Pons (tissue), 1 donor: ENCODE results near the gene ASIC3.
"Not testable (repeated sequence)": the region's sequence is repeated elsewhere in the genome, so short reads cannot be mapped to it uniquely, and the experiment has no call there.

Source experiments
- DNase-seq: peaks from one replicate; pipeline ENCODE4 v3.0.0-alpha.2; 2016; ENCODE audit warnings: low spot score

ASIC3 gene

GRCh38 chr7:151047976-151048815 lies at the start of gene ASIC3:
ASIC3 (plus strand) TSS chr7:151048531; CDS start chr7:151048886, 355 bp downstream.
- DNase-seq: no peak

DNA sequence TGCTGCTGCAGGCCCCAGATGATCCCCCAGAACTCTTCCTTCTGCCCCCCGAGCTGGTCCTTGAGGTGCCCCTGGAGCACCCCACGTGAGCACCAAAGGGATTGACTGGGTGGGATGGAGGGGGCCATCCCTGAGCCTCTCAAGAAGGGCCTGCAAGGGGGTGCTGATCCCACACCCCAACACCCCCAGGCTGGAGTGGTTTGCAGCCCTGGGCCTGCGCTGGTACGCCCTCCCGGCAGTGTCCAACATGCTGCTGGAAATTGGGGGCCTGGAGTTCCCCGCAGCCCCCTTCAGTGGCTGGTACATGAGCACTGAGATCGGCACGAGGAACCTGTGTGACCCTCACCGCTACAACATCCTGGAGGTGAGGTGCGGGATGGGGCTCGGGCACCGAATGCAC lies 49.3 kb upstream of the ASIC3 start:
- DNase-seq: no peak

- DNase-seq: no peak
These were observed 48.7 kb upstream of the ASIC3 start for GRCh38 chr7:150999497-151000230.

DNA sequence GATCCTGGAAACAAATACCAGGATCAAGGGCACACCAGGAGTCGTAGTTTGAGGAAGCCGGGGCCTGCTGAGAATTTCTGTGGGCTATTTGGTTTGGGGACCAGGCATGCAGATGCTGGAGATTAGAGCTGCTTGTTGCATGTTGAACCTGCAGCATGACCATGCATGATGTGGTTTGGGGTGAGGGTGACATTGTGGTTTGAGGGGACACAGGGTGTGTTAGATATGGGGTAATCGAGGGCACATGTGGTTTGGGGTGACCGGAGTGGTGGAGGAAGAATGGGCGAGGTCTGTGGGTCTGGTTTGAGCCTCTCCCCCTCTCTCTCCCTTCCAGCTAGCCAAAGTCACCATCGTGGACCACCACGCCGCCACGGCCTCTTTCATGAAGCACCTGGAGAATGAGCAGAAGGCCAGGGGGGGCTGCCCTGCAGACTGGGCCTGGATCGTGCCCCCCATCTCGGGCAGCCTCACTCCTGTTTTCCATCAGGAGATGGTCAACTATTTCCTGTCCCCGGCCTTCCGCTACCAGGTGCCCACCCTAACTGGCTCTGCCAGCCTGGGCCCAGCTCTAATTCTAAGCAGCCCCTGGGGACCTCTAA lies 47.3 kb upstream of the ASIC3 start:
- DNase-seq: no peak

GRCh38 chr7:151001546-151001945 lies 46.8 kb upstream of the ASIC3 start:
- DNase-seq: no peak

- DNase-seq: no peak
These were observed 44.8 kb upstream of the ASIC3 start for GRCh38 chr7:151003572-151003971.

- no peak for DNase-seq
These were observed 42.8 kb upstream of the ASIC3 start for GRCh38 chr7:151005566-151005965.

- DNase-seq: no peak
These were observed 41.6 kb upstream of the ASIC3 start for GRCh38 chr7:151006590-151007300.

GRCh38 chr7:151007469-151007898 lies 40.8 kb upstream of the ASIC3 start:
- DNase-seq: no peak

DNA sequence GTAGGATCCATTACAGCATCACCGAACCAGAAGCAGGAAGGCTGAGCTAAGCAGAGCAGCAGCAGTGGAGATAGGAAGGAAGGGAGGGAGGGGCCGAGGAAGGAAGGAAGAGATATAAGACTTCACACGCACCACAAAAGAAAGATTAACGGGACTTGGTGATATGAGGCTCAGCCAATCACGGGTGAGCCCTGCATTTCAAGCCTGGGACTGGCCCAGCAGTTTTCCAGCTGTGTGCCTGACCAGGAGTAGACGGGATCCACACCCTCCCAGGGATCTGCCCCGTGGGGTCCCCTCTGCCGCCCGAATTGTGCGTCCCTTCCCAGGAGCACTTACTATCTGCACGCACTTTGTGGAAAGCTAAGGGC lies 40.2 kb upstream of the ASIC3 start:
- no peak for DNase-seq

DNA sequence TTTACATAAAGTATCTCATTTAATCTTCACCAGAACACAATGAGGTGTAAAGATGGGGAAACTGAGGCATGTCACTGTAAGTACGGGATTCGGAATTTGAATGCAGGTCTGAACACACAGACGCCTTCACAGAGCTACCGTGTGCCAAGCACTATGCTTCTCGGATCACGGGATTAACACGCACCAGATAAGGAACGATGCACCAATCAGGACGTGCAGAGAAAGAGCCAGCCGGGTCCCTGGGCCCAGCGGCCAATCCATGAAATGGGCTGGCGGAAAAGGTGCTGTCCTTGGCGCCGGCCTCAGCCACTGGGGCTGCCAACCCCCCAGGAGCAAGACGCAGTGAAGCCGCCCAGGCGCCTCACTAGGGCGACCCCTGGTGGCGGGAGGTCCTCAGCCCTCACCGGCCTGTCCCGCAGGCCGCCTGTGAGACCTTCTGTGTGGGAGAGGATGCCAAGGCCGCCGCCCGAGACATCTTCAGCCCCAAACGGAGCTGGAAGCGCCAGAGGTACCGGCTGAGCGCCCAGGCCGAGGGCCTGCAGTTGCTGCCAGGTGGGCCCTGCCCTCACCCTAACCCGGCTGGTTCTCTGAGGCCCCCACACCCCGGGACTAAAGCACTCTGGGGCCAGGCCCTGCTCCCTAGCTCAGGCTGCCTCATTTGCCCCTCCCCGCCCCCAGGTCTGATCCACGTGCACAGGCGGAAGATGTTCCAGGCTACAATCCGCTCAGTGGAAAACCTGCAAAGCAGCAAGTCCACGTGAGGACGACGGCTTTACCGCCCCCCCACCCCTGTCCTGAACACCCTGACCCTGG lies 39.6 kb upstream of the ASIC3 start:
- DNase-seq: no peak

DNA sequence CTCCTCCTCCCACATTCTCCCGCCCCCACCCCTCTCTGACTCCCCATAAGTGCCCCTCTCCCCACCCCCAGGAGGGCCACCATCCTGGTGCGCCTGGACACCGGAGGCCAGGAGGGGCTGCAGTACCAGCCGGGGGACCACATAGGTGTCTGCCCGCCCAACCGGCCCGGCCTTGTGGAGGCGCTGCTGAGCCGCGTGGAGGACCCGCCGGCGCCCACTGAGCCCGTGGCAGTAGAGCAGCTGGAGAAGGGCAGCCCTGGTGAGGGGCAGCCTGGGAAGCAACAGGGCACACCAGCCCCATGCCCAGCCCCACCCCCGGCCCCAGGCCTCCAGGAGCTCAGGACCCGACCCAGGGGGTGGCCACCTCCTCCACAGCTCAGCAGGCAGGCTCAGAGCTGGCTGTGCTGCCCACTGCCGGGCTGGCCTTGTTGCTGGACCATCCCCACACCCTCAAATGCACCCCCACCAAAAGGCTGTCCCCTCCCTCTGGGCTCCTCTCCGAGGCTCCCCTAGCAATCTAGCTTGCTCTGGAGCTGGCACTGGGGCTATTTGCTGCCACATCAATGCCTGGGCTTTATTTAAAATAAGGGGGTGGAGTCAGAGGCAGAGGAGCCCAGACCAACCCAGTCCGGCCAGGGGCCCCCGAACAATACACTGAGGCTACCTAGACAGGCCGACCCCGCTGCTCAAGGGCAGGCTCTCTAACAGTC lies 38.8 kb upstream of the ASIC3 start:
- DNase-seq: no peak

DNA sequence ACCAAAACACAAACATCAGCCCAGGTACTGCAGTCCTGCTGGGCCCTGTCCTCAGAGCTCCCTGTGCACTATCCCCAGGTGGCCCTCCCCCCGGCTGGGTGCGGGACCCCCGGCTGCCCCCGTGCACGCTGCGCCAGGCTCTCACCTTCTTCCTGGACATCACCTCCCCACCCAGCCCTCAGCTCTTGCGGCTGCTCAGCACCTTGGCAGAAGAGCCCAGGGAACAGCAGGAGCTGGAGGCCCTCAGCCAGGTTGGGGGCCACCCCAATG lies 38.4 kb upstream of the ASIC3 start:
- DNase-seq: no peak

DNA sequence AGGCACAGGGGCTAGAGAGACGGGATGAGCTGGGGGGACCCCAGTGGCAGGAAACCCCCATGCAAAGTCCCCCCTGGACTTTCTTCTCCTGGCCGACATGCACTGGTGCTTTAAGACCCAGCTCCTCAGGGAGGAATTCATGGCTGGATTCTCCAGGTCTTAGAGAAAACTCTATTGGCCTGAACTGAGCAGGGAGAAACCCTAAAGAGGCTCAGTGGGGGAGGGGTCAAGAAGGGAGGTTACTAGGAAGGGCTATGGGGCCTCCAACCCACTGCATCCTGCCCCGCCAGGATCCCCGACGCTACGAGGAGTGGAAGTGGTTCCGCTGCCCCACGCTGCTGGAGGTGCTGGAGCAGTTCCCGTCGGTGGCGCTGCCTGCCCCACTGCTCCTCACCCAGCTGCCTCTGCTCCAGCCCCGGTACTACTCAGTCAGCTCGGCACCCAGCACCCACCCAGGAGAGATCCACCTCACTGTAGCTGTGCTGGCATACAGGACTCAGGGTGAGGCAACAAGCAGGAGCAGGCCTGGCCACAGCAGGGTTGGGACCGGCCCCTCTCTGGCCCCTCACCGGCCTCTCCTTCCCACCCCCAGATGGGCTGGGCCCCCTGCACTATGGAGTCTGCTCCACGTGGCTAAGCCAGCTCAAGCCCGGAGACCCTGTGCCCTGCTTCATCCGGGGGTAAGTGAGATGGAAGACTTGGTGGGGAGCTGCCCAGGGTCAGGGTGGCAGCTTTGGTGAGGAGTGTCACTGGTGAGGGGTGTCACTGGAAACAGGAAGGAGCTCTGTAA lies 37.8 kb upstream of the ASIC3 start:
- DNase-seq: no peak

DNA sequence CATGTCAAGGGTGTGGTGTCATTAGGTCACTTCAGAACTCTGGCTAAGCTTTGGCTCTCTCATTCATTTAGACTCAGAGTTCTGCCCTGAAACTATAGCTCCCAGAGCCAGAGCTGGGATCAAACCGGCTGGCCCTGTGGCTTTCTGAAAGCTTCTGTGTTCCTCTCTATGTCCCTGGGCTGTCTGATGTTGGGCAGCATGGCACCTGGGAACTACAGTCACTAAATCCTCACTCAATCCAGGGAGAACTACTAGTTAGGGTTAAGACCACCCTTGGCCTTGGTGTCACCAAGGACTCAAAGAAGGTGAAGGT lies 37.3 kb upstream of the ASIC3 start:
- DNase-seq: no peak

GRCh38 chr7:151011616-151012015 lies 36.7 kb upstream of the ASIC3 start:
- not testable (repeated sequence) for DNase-seq

GRCh38 chr7:151012031-151012692 lies 36.2 kb upstream of the ASIC3 start:
- no peak for DNase-seq

DNA sequence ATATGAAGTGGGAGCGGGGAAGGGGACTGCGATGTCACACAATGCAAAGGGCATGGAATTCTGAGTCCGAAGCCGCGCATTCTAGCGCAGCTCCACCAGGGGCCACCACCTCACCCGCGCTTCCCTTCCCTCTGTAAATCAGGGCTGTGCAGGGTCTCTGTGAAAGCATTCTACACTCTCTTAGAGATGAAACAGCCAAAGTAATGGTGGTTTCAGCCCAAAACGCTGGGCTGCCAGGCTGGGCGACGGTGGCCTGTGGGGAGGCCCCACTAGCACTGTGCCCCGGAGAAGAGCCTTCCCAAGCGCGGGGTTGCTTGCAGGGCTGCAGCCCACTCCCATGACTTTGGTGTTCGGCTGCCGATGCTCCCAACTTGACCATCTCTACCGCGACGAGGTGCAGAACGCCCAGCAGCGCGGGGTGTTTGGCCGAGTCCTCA lies 35.4 kb upstream of the ASIC3 start:
- DNase-seq: no peak

DNA sequence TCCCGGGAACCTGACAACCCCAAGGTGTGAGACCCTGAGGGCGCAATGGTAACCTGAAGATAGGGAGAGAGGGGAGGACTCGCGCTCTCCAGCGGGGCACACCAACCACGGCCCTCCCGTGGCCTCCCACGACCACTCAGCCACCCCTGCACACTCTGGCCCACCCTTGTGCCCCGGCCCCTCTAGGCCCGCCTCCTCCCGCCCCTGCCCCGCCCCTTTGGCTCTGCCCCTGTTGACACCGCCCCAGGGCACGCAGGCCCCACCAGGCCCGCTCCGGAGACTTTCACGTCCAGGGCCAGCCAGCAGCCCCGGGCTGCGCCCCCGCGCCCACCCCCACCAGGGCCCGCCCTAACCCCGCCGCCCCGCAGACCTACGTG lies 35.0 kb upstream of the ASIC3 start:
- no peak for DNase-seq
